GM12878 (cell line): ENCODE data around the gene ASAP2.

Experiments
- POLR2A ChIP-seq: IDR thresholded peaks from 2 replicates; pipeline ENCODE4 v1.6.1; 2011; ENCODE audit warnings: low read depth, mild to moderate bottlenecking, low read length
- RELA ChIP-seq: fragments of 450-650 bp; IDR thresholded peaks from 2 replicates; pipeline ENCODE4 v1.8.0; 2014; ENCODE audit warnings: borderline replicate concordance; ENCODE audit not compliant: partially characterized antibody
- ZBTB40 ChIP-seq: fragments of 450-650 bp; IDR thresholded peaks from 2 replicates; pipeline ENCODE4 v1.6.1; 2016; ENCODE audit warnings: mild to moderate bottlenecking, moderate library complexity, borderline replicate concordance

GRCh38 chr2:9286554-9287399 is 80.2 kb downstream of the ASAP2 start:
- no peak for TF ChIP-seq POLR2A
- no peak for TF ChIP-seq RELA
- no peak for TF ChIP-seq ZBTB40
